ENCODE results near the gene FDX2. TPM values are rescaled to one million over a fixed set of nuclear protein-coding genes. Genes with fewer than 3 reads are reported as not detected.

The FDX2 gene
- total RNA-seq, 4 donors from 2014 or later = 6.1 to 28.9 (median 8.4) TPM; not detected in 1

DNA sequence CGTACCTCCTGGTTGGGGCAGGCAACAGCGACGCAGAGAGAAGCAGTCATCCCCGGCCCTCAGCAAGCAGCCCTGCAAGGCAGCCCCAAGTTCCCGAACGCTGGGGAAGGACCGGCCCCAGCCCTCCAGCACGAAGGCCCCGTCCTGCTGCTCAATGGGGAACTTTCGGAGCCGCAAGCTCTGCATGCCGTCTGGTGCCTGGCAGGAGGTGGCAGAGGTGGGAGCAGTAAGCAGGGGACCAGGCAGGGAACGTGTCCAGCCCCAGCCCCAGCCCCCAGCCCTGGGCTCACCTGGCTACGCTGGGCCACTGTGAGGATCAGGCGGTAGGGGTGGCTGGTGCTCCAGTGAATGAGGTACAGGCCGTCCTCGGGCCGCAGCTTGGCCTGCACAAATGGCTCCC is 46.4 kb upstream of the FDX2 start:
- TF ChIP-seq POLR2AphosphoS5 (IDR thresholded peaks at IDR 0.05) (no peak), POLR2A (IDR thresholded peaks at IDR 0.05) (no peak), EP300 (IDR thresholded peaks at IDR 0.05; ENCODE audit: low read depth) (no peak)
- TF ChIP-seq, protein P1, sequence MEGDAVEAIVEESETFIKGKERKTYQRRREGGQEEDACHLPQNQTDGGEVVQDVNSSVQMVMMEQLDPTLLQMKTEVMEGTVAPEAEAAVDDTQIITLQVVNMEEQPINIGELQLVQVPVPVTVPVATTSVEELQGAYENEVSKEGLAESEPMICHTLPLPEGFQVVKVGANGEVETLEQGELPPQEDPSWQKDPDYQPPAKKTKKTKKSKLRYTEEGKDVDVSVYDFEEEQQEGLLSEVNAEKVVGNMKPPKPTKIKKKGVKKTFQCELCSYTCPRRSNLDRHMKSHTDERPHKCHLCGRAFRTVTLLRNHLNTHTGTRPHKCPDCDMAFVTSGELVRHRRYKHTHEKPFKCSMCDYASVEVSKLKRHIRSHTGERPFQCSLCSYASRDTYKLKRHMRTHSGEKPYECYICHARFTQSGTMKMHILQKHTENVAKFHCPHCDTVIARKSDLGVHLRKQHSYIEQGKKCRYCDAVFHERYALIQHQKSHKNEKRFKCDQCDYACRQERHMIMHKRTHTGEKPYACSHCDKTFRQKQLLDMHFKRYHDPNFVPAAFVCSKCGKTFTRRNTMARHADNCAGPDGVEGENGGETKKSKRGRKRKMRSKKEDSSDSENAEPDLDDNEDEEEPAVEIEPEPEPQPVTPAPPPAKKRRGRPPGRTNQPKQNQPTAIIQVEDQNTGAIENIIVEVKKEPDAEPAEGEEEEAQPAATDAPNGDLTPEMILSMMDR (IDR thresholded peaks at IDR 0.05) = no peak
- Histone ChIP-seq H3K27ac (no peak overlapping the region), H3K9me3 (no peaks in the 10 kb centered on the region), H3K4me1 (no peaks in the 10 kb centered on the region), H3K4me3 (no peak overlapping the region), H3K27me3 (no peaks in the 10 kb centered on the region), H3K36me3 (peaks cover 0 to 38% (median 10%) of the 10 kb centered on the region in 4 donors)
- DNase-seq = no peak
- in situ Hi-C loops (cut with MboI; ENCODE audit: low pct_ligation_motif_present in 1 of 4, low pct_unique_long_range_greater_than_20kb in 1 of 4, low sequenced_read_pairs in 3 of 4) (no loop called here), intact Hi-C loops (cut with DNase I; ENCODE audit: low total_unique reads) (no loop called here)
- 96% methylated on average over 16 of the region's 18 CpGs; no CpG with 5 or more reads in 1 of the 2 donors for WGBS, 2 donors (ENCODE audit: low coverage in 1 of 2)

DNA sequence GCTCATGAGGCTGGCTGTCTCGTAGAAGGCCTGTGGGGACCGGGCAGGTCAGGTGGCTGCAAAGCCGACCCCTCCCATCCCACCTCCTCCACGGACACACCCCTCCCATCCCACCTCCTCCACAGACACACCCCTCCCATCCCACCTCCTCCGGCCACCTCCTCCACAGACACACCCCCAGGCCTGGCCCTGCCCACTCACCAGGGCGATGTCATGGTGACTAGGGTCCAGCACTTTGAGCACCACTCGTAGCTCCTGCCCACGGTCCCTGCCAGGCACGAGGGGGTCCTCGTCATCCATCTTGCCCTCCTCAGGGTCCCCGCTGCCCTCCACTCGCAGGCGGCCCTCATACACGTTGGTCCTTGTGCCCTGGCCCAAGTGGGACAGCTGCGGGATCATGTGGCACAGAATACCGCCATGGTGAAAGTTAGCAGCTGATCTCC is 45.8 kb upstream of the FDX2 start:
- in situ Hi-C loops (cut with MboI; ENCODE audit: low pct_ligation_motif_present in 1 of 4, low pct_unique_long_range_greater_than_20kb in 1 of 4, low sequenced_read_pairs in 3 of 4) = no loop called here
- Histone ChIP-seq H3K4me3 (no peak overlapping the region), H3K4me1 (no peaks in the 10 kb centered on the region), H3K27ac (no peak overlapping the region), H3K36me3 (peaks cover 0 to 36% (median 11%) of the 10 kb centered on the region in 4 donors), H3K27me3 (no peaks in the 10 kb centered on the region), H3K9me3 (no peaks in the 10 kb centered on the region)
- intact Hi-C loops (cut with DNase I; ENCODE audit: low total_unique reads) = no loop called here
- TF ChIP-seq, protein P1 (IDR thresholded peaks at IDR 0.05) = no peak
- TF ChIP-seq EP300 (IDR thresholded peaks at IDR 0.05; ENCODE audit: low read depth) (no peak), POLR2AphosphoS5 (IDR thresholded peaks at IDR 0.05) (no peak), POLR2A (IDR thresholded peaks at IDR 0.05) (no peak)
- DNase-seq = no peak
- WGBS, 2 donors (ENCODE audit: low coverage in 1 of 2) = 86 to 97% methylated on average over 10 to 16 of the region's 16 CpGs

DNA sequence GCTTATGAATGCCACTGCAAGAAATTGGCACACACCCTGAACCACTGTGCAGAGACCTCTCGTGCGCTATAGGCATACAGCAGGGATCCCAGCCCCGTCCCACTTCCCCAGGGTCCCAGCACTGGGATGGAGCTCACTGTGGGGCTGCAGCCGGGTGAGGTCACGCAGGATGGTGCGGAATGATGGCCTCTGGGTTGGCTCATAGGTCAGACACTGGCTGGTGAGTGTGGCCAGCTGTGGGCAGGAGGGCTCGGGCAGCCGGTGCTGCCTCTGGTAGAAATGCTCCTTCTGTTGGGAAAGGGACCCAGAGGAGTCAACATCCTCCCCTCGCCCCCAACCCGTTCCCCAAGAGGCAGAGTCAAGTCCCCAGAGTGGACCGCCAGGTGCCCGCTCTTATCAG is 40.6 kb upstream of the FDX2 start:
- no peak for TF ChIP-seq POLR2AphosphoS5 (IDR thresholded peaks at IDR 0.05)
- no peak for TF ChIP-seq EP300 (IDR thresholded peaks at IDR 0.05; ENCODE audit: low read depth)
- no peak for TF ChIP-seq POLR2A (IDR thresholded peaks at IDR 0.05)
- intact Hi-C loops (cut with DNase I; ENCODE audit: low total_unique reads) = no loop called here
- H3K9me3 ChIP-seq = no peaks in the 10 kb centered on the region
- H3K4me3 ChIP-seq = no peak overlapping the region
- in situ Hi-C loops (cut with MboI; ENCODE audit: low pct_ligation_motif_present in 1 of 4, low pct_unique_long_range_greater_than_20kb in 1 of 4, low sequenced_read_pairs in 3 of 4) = no loop called here
- no peak for DNase-seq
- no peaks in the 10 kb centered on the region for H3K27me3 ChIP-seq
- H3K36me3 ChIP-seq = peaks cover 0 to 29% (median 10%) of the 10 kb centered on the region in 4 donors
- H3K27ac ChIP-seq = no peak overlapping the region
- WGBS, 2 donors (ENCODE audit: low coverage in 1 of 2) = 96% methylated on average over 9 of the region's 12 CpGs; no CpG with 5 or more reads in 1 of the 2 donors
- no peaks in the 10 kb centered on the region for H3K4me1 ChIP-seq

DNA sequence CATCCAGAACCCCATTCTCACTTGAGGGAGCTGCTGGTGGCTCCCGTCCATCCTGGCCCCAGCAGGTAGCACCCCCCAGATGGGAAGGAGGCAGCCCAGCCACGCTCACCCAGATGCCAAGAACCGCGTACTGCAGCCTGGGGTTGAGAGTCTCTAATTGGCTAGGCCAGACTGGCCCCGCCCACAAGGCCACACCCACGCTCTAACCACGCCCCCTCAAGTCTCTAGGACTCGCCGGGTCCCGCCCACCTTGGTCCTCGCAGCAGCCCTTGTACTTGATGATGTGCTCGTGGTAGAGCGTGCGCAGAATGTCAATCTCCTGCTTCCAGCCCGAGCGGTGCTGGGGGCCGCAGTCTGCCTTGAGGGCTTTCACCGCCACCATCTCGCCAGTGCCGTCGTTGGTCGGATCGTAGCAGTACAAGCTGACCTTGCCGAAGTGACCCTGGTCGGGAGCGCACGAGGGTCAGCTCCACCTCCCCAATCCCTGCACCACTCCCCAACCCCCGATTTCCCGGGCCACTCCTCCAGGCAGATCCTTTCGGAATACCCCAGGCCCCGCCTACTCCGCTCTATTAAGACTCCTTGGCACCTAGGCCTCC is 38.1 kb upstream of the FDX2 start:
- intact Hi-C loops (cut with DNase I; ENCODE audit: low total_unique reads) (no loop called here), in situ Hi-C loops (cut with MboI; ENCODE audit: low pct_ligation_motif_present in 1 of 4, low pct_unique_long_range_greater_than_20kb in 1 of 4, low sequenced_read_pairs in 3 of 4) (no loop called here)
- H3K36me3 ChIP-seq = peaks cover 0 to 26% (median 10%) of the 10 kb centered on the region in 4 donors
- TF ChIP-seq, protein P1 (IDR thresholded peaks at IDR 0.05) = no peak
- TF ChIP-seq POLR2A (IDR thresholded peaks at IDR 0.05) = no peak
- TF ChIP-seq EP300 (IDR thresholded peaks at IDR 0.05; ENCODE audit: low read depth) = no peak
- no peak for TF ChIP-seq POLR2AphosphoS5 (IDR thresholded peaks at IDR 0.05)
- peak; percentile 14 for DNase-seq
- no peak overlapping the region for H3K4me3 ChIP-seq
- WGBS, 2 donors (ENCODE audit: low coverage in 1 of 2) = 86% methylated on average over 28 of the region's 32 CpGs; no CpG with 5 or more reads in 1 of the 2 donors
- H3K27me3 ChIP-seq = no peaks in the 10 kb centered on the region
- H3K27ac ChIP-seq = no peak overlapping the region
- H3K4me1 ChIP-seq = no peaks in the 10 kb centered on the region
- no peaks in the 10 kb centered on the region for H3K9me3 ChIP-seq
